HG03108 (cell line): ENCODE data around the gene PNPO.

ENCODE experiments used
- ATAC-seq: cut with Tn5 transposase; IDR thresholded peaks from one replicate; pipeline ENCODE4 v1.9.1; 2021; ENCODE audit warnings: moderate library complexity; ENCODE audit not compliant: unreplicated experiment

PNPO gene

GRCh38 chr17:47948706-47949196, 7.4 kb downstream of the PNPO start:
- no peak for ATAC-seq

- peak; percentile 49 for ATAC-seq
Observed at GRCh38 chr17:47949197-47949759, 7.9 kb downstream of the PNPO start.

GRCh38 chr17:47949946-47950345, 8.6 kb downstream of the PNPO start:
- no peak for ATAC-seq

GRCh38 chr17:47950448-47950847, 9.1 kb downstream of the PNPO start:
- no peak for ATAC-seq

GRCh38 chr17:47952171-47953021, 11.0 kb downstream of the PNPO start:
- no peak for ATAC-seq

GRCh38 chr17:47953909-47954308, 12.5 kb downstream of the PNPO start:
- ATAC-seq: no peak

GRCh38 chr17:47955497-47956461, 14.4 kb downstream of the PNPO start:
- ATAC-seq: no peak

GRCh38 chr17:47956791-47957590, 15.6 kb downstream of the PNPO start:
- no peak for ATAC-seq

- ATAC-seq: no peak
Observed at GRCh38 chr17:47957591-47958490, 16.5 kb downstream of the PNPO start, which contains the start of gene PRR15L. PRR15L (minus strand) TSS chr17:47957883; CDS start chr17:47953234, 4,649 bp downstream.

GRCh38 chr17:47959825-47960655, 18.7 kb downstream of the PNPO start:
- no peak for ATAC-seq

- no peak for ATAC-seq
Observed at GRCh38 chr17:47961406-47961805, 20.0 kb downstream of the PNPO start.

- no peak for ATAC-seq
Observed at GRCh38 chr17:47962901-47963300, 21.5 kb downstream of the PNPO start.

- ATAC-seq: no peak
Observed at GRCh38 chr17:47964856-47965255, 23.5 kb downstream of the PNPO start.

- ATAC-seq: no peak
Observed at GRCh38 chr17:47966079-47966519, 24.7 kb downstream of the PNPO start.

- no peak for ATAC-seq
Observed at GRCh38 chr17:47967607-47968252, 26.4 kb downstream of the PNPO start.

GRCh38 chr17:47968836-47969235, 27.5 kb downstream of the PNPO start:
- no peak for ATAC-seq

GRCh38 chr17:47969930-47970724, 28.8 kb downstream of the PNPO start:
- ATAC-seq: no peak
